Peyer's patch (tissue), 4 donors: Measurements from ENCODE around the gene ANKRD65. TPM values are rescaled to one million over a fixed set of nuclear protein-coding genes. Genes with fewer than 3 reads are reported as not detected.

ENCODE experiments used
- DNase-seq, 3 donors: peaks; one replicate each; pipeline ENCODE4 v3.0.0-alpha.2; 2017 to 2019
- H3K27ac ChIP-seq, 4 donors: fragments of 200-600 bp; sonication (generic); one replicate each; pipeline ENCODE4 v1.5.1; 2016 to 2019
- H3K27me3 ChIP-seq, 2 donors: fragments of 200-600 bp; sonication (generic); one replicate each; pipeline ENCODE4 v1.5.1; 2019
- H3K36me3 ChIP-seq, 3 donors: fragments of 200-600 bp; sonication (generic); one replicate each; pipeline ENCODE4 v1.5.1; 2016 to 2019
- H3K4me1 ChIP-seq, 4 donors: fragments of 200-600 bp; sonication (generic); one replicate each; pipeline ENCODE4 v1.5.1; 2016 to 2019
- H3K4me3 ChIP-seq, 4 donors: fragments of 200-600 bp; sonication (generic); 1 replicate in 3 of 4; 2 replicates in 1 of 4; pipeline ENCODE4 v1.5.1; 2016 to 2019; ENCODE audit warnings: mild to moderate bottlenecking in 1 of 4
- H3K9me3 ChIP-seq, 4 donors: fragments of 200-600 bp; sonication (generic); one replicate each; pipeline ENCODE4 v1.5.1; 2016 to 2019; ENCODE audit warnings: mild to moderate bottlenecking in 1 of 4
- POLR2A ChIP-seq, 2 donors: fragments of 450-650 bp; IDR thresholded peaks; one replicate each; pipeline ENCODE4 v1.5.1; 2017; ENCODE audit warnings: antibody characterized with exemption in 2 of 2, mild to moderate bottlenecking in 2 of 2, moderate library complexity in 2 of 2
- total RNA-seq, 4 donors: library from RNA; depleted of rRNA; stranded (reverse); fragments of >200 nt; gene quantifications; one replicate each; pipeline ENCODE4 v1.1.0, GENCODE V29; 2016
- TF ChIP-seq, protein P1 (sequence below), 6 experiments: fragments of 450-650 bp in 4 of 6; fragments of 200-600 bp in 2 of 6; sonication (generic) in 1 of 6; IDR thresholded peaks; one replicate each; pipeline ENCODE4 v1.5.1; 2017 to 2019; ENCODE audit warnings: antibody characterized with exemption in 6 of 6, mild to moderate bottlenecking in 3 of 6, moderate library complexity in 1 of 6

ANKRD65 gene
- total RNA-seq, 4 donors from 2014 or later: 0.54 to 11.6 (median 2.0) TPM

- Histone ChIP-seq H3K4me1 (peaks cover 3 to 33% (median 13%) of the 10 kb centered on the region in 4 donors), H3K27ac (peak overlapping the region in 3 of 4 donors; percentile 83 to 87 (median 85)), H3K27me3 (no peaks in the 10 kb centered on the region), H3K9me3 (no peaks in the 10 kb centered on the region), H3K4me3 (peak overlapping the region; percentile 83 to 95 (median 92)), H3K36me3 (peaks cover 0 to 69% (median 0%) of the 10 kb centered on the region in 3 donors)
- TF ChIP-seq POLR2A (IDR thresholded peaks at IDR 0.05): no peak
- TF ChIP-seq, protein P1, sequence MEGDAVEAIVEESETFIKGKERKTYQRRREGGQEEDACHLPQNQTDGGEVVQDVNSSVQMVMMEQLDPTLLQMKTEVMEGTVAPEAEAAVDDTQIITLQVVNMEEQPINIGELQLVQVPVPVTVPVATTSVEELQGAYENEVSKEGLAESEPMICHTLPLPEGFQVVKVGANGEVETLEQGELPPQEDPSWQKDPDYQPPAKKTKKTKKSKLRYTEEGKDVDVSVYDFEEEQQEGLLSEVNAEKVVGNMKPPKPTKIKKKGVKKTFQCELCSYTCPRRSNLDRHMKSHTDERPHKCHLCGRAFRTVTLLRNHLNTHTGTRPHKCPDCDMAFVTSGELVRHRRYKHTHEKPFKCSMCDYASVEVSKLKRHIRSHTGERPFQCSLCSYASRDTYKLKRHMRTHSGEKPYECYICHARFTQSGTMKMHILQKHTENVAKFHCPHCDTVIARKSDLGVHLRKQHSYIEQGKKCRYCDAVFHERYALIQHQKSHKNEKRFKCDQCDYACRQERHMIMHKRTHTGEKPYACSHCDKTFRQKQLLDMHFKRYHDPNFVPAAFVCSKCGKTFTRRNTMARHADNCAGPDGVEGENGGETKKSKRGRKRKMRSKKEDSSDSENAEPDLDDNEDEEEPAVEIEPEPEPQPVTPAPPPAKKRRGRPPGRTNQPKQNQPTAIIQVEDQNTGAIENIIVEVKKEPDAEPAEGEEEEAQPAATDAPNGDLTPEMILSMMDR (IDR thresholded peaks at IDR 0.05): no peak
- no peak for DNase-seq
Observed at GRCh38 chr1:1397839-1398523, 23.1 kb downstream of the ANKRD65 start.

DNA sequence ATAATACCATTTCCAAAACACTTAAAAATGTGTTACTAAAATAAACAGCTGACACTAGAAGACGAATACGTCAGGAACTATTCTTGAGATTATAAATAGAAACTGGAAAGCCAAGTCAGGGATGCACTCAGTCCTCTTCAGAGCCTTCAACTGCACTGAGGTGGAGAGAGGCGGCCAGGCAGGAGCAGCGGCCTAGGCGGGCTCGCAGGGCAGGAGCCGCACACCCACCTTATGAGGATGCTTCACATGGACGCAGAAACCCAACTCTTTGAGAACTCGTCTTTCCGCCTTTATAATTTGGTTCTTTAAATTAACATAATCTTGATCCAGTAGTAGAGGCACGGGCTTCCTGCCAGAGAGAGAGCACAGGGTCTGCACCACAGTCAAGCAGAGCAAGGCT is 25.9 kb downstream of the ANKRD65 start:
- Histone ChIP-seq H3K27me3 (no peaks in the 10 kb centered on the region), H3K9me3 (no peaks in the 10 kb centered on the region), H3K36me3 (peaks cover 0 to 77% (median 0%) of the 10 kb centered on the region in 3 donors), H3K27ac (no peak overlapping the region), H3K4me1 (peaks cover 3 to 16% (median 8%) of the 10 kb centered on the region in 4 donors), H3K4me3 (no peak overlapping the region)
- TF ChIP-seq, protein P1 (IDR thresholded peaks at IDR 0.05): no peak
- no peak for TF ChIP-seq POLR2A (IDR thresholded peaks at IDR 0.05)
- no peak for DNase-seq

- no peak for DNase-seq
- Histone ChIP-seq H3K9me3 (no peaks in the 10 kb centered on the region), H3K4me3 (no peak overlapping the region), H3K4me1 (peaks cover 0 to 13% (median 6%) of the 10 kb centered on the region in 4 donors), H3K36me3 (peaks cover 0 to 88% (median 0%) of the 10 kb centered on the region in 3 donors), H3K27me3 (no peaks in the 10 kb centered on the region), H3K27ac (no peak overlapping the region)
- no peak for TF ChIP-seq POLR2A (IDR thresholded peaks at IDR 0.05)
- TF ChIP-seq, protein P1 (IDR thresholded peaks at IDR 0.05): no peak
Observed at GRCh38 chr1:1394116-1394515, 27.0 kb downstream of the ANKRD65 start.

DNA sequence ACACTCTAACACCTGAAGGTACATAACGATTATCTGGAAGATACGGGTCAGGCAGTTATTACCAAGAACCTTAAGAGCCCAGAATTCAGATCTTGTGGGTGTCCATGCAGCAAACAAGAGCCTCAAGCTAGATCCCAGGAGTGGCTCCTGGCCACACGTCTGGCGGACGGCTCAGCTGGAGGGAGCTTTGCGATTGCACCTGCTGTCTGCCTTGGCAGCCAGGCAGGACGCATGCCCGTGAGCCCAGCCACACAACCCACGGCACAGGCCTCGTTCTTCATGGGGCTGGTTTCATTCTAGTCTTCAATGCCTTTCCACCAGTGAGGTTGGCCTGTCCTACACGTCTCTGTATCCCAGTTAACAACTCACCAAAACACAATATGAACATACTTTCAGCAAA is 27.6 kb downstream of the ANKRD65 start:
- Histone ChIP-seq H3K27ac (no peak overlapping the region), H3K36me3 (peaks cover 0 to 95% (median 0%) of the 10 kb centered on the region in 3 donors), H3K4me1 (peaks cover 0 to 13% (median 5%) of the 10 kb centered on the region in 4 donors), H3K4me3 (no peak overlapping the region), H3K9me3 (no peaks in the 10 kb centered on the region), H3K27me3 (no peaks in the 10 kb centered on the region)
- TF ChIP-seq, protein P1 (IDR thresholded peaks at IDR 0.05): no peak
- TF ChIP-seq POLR2A (IDR thresholded peaks at IDR 0.05): no peak
- DNase-seq: no peak

- no peaks in the 10 kb centered on the region for H3K27me3 ChIP-seq
- no peak for TF ChIP-seq POLR2A (IDR thresholded peaks at IDR 0.05)
- TF ChIP-seq, protein P1 (IDR thresholded peaks at IDR 0.05): no peak
- no peak overlapping the region for H3K4me3 ChIP-seq
- H3K9me3 ChIP-seq: no peaks in the 10 kb centered on the region
- no peak overlapping the region for H3K27ac ChIP-seq
- peaks cover 0 to 10% (median 3%) of the 10 kb centered on the region in 4 donors for H3K4me1 ChIP-seq
- peaks cover 0 to 97% (median 0%) of the 10 kb centered on the region in 3 donors for H3K36me3 ChIP-seq
- no peak for DNase-seq
Observed at GRCh38 chr1:1393014-1393413, 28.1 kb downstream of the ANKRD65 start.
